Measurements from ENCODE around the gene ARHGEF6.
"Not testable (repeated sequence)": the region's sequence is repeated elsewhere in the genome, so short reads cannot be mapped to it uniquely, and the experiment has no call there.

The ARHGEF6 gene, protein sequence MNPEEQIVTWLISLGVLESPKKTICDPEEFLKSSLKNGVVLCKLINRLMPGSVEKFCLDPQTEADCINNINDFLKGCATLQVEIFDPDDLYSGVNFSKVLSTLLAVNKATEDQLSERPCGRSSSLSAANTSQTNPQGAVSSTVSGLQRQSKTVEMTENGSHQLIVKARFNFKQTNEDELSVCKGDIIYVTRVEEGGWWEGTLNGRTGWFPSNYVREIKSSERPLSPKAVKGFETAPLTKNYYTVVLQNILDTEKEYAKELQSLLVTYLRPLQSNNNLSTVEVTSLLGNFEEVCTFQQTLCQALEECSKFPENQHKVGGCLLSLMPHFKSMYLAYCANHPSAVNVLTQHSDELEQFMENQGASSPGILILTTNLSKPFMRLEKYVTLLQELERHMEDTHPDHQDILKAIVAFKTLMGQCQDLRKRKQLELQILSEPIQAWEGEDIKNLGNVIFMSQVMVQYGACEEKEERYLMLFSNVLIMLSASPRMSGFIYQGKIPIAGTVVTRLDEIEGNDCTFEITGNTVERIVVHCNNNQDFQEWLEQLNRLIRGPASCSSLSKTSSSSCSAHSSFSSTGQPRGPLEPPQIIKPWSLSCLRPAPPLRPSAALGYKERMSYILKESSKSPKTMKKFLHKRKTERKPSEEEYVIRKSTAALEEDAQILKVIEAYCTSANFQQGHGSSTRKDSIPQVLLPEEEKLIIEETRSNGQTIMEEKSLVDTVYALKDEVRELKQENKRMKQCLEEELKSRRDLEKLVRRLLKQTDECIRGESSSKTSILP
- total RNA-seq = 91.6 to 225 reads per million in 2 experiments

DNA sequence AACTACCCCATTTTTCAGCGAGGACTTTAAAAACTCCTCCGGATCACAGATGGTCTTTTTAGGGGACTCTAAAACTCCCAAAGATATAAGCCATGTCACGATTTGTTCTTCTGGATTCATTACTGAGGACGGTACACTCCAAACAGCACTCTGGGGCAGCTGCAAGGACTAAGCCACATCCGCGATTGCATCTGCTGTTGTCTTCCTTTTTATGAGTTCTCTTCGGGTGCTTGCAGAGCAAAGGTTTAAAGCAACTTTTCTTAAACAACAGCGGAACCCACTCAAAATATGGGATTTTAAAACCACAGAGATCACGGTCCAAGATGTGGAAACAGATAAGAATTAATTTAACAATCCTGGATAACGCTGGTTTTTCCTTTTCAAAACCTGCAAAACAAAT lies at the start of gene ARHGEF6:
TSS of gene ARHGEF6 (minus strand) at position 170 of the 400 bp plus-strand sequence. CDS start at position 120, 50 bp downstream.
- DNase-seq (ENCODE audit: low read depth) = no peak

GRCh38 chrX:136829413-136829812 lies 48.7 kb upstream of the ARHGEF6 start:
- no peak for DNase-seq (ENCODE audit: low read depth)

DNA sequence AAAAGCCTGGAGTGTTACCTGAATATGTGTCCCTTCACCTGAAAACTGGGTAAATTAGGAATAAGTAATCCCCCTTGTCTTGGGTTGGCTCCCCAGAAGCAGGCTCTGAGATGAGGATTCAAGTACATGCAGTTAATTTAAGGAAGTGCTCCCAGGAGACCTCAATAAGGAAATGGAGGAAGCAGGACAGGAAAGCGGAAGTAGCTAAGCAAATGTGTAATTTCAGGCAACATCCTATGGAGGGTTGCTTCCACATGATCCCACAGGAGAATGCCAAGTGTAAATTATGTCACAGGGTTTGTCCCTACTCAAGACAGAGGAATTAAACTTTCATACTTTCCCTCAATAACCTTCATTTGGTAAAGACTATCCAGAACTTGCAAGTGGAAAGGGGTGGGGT lies 48.1 kb upstream of the ARHGEF6 start:
- DNase-seq (ENCODE audit: low read depth) = no peak

DNA sequence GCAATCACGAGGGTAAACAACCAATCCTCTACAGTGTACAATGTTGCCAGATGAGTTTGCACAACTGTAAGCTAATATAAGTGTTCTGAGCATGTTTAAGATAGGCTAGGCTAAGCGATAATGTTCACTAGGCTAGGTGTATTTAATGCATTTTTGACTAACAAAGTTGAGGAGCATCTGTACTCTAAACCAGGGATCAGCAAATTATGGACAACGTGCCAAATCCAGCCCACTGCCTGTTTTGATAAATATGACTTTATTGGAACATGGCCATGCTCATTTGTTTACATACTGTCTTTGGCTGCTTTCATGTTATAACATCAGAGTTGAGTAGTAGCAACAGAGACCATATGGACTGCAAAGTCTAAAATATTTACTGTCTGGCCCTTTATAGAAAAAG lies 46.3 kb upstream of the ARHGEF6 start:
- no peak for DNase-seq (ENCODE audit: low read depth)

DNA sequence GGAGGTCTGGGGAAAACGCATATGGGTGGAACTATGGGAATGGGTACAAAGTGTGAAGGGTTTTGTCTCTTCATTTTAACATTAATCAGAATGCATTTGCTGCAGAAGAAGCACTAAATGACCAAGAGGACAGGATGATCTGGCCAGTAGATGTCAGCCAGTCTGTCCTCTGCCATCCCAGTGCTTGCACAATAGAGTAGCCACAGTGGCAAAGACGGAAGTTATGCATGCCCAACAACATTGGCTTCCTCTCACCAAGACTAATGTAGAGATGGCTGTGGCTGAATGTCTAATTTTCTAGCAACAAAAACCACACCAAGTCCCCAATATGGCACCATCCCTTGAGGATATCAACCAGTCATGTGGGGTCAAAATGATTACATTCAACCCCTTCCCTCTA lies 45.0 kb upstream of the ARHGEF6 start:
- no peak for DNase-seq (ENCODE audit: low read depth)

GRCh38 chrX:136823175-136823574 lies 42.4 kb upstream of the ARHGEF6 start:
- no peak for DNase-seq (ENCODE audit: low read depth)

- no peak for DNase-seq (ENCODE audit: low read depth)
Measured at GRCh38 chrX:136822337-136823095, 41.8 kb upstream of the ARHGEF6 start.

DNA sequence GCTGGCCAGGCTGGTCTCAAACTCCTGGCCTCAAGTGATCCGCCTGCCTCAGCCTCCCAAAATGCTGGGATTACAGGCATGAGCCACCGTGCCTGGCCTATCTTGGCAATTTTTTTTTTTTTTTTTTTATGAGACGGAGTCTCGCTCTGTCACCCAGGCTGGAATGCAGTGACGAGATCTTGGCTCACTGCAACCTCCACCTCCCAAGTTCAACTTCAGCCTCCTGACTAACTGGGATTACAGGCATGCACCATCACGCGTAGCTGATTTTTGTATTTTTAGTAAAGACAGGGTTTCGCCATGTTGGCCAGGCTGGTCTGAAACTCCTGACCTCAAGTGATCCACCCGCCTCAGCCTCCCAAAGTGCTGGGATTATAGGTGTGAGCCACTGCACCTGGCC lies 39.0 kb upstream of the ARHGEF6 start:
- not testable (repeated sequence) for DNase-seq (ENCODE audit: low read depth)

GRCh38 chrX:136819031-136819703 lies 38.4 kb upstream of the ARHGEF6 start:
- DNase-seq (ENCODE audit: low read depth) = no peak

GRCh38 chrX:136816975-136817374 lies 36.2 kb upstream of the ARHGEF6 start:
- no peak for DNase-seq (ENCODE audit: low read depth)

GRCh38 chrX:136814847-136815750 lies 34.4 kb upstream of the ARHGEF6 start:
- DNase-seq (ENCODE audit: low read depth) = no peak

DNA sequence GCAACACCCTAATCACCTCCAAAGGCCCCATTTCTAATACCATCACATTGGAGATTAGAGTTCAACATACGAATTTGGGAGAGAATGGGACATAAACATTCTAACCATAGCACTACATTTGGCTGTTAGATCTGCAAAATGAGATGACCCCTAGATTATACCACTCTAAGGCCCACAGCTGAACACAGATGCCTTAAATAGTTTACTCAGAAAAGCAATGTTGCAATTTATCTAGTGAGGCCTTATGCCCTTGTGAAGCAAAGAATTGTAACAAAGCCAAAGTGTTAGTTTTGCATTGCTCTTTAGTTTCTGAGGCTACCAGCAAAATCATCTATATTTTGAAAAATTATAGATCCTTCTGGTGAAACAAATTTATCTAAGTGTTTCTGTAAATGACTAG lies 31.6 kb upstream of the ARHGEF6 start:
- no peak for DNase-seq (ENCODE audit: low read depth)

GRCh38 chrX:136810493-136810892 lies 29.8 kb upstream of the ARHGEF6 start:
- no peak for DNase-seq (ENCODE audit: low read depth)

- no peak for DNase-seq (ENCODE audit: low read depth)
Measured at GRCh38 chrX:136806891-136807410, 26.2 kb upstream of the ARHGEF6 start.

DNA sequence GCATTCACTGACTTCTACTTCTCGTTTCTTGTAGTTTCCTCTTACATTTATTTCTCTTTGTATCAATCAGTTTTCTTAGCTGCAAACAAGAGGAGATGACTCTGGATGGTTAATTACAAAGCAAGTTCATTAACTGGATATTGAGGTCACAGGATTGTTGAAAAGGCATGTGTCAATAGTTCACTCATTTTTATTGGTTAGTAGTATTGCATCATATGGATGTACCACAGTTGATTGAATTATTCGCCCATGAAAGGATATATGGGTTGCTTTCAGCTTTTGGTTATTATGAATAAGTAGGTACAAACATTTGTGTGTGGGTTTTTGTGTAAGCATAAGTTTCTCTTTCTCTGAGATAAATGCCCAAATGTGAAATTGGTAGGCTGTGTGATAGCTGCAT lies 21.8 kb upstream of the ARHGEF6 start:
- no peak for DNase-seq (ENCODE audit: low read depth)

DNA sequence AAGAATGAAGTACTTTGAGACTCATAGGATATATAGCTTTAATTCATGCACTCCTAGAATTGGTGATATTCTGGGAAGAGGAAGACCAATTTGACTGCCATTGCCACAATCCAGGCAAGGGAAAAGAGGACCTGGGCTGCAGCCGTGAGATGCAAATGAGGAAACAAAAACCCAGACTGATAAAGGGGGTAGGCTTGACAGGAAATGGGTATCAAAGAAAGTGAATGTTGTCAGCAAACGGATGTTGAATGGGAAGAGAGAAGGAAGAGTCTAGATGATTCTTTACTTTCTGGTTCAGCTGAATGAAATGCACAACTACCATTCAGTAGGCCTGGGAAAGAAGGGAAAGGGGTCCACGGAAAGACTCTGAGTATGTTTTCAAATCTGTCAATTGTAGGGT lies 17.1 kb upstream of the ARHGEF6 start:
- DNase-seq (ENCODE audit: low read depth) = no peak

- DNase-seq (ENCODE audit: low read depth) = not testable (repeated sequence)
Measured at GRCh38 chrX:136795132-136795531, 14.4 kb upstream of the ARHGEF6 start.

DNA sequence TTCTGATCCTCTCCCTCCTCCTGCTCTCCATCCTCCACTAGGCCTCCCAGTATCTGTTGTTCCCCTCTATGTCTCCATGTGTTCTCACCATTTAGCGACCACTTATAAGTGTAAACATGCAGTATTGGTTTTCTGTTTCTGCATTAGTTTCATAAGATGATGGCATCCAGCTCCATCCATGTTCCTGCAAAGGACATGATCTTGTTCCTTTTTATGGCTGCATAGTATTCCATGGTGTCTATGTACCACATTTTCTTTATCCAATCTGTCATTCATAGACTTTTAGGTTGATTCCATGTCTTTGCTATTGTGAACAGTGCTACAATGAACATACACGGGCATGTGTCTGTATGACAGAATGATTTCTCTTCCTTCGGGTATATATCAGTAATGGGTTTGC lies 13.9 kb upstream of the ARHGEF6 start:
- not testable (repeated sequence) for DNase-seq (ENCODE audit: low read depth)

DNA sequence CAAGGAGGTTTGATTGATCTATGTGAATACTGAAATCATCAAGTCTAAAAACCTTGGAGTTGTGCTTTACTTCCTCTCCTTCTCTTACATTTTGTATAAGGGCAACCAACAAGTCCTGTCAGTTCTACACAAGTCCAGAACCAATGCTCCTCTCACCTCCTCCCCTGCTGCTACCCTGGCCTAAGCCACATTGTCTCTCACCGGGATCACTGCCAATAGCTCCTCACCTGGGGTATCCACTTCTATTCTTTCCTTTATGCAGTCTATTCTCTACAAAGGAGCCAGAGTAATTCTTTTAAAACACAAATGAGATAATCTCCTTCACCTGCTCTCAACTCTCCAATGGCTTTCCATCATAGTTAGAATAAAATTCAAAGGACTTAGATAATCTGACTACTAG lies 13.3 kb upstream of the ARHGEF6 start:
- DNase-seq (ENCODE audit: low read depth) = no peak

DNA sequence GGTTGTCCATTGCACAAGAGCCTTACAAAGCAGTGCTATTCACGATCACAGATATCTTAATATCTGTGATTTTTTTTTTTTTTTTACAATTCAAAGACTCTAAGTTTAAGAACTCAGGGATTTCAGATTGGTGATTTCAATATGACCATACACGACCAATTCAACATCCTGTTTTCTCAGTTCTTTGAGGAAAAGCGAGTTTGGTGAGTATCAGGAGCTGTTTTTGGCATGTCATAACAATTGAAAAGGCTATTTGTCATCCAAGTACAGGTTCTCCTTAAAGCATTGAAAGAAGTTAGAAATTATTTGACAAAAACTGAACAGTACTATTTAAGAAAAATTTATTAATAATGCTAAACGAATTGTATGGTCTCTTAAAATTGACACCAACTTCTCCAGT lies 9.1 kb upstream of the ARHGEF6 start:
- DNase-seq (ENCODE audit: low read depth) = no peak

DNA sequence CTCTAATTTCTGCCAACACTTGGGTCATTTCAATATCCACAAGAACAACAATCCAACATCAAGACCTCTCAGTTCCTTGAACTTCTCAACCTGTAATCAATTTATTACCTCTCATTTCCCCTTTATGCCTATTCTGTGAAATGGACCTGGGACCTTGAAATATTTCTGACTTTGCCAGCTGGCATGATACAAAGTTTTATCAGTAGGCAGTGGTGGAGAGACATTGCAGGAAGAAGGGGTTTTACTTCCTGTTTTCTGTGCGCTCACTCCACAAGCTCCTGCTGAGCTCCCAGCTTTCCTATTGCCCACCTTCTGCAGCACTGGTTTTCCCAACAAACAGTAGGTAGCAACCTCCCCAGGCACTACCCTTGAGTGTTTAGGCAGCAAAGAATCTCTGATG lies 3.5 kb upstream of the ARHGEF6 start:
- DNase-seq (ENCODE audit: low read depth) = no peak
